K562 (cell line): Measurements from ENCODE around the gene EHMT2. TPM values are rescaled to one million over a fixed set of nuclear protein-coding genes. Genes with fewer than 3 reads are reported as not detected.

Source experiments
- EHMT2 ChIP-seq: fragments of 450-650 bp; IDR thresholded peaks from 2 replicates; pipeline ENCODE4 v1.6.1; 2018; ENCODE audit warnings: antibody characterized with exemption
- ETS2 ChIP-seq: IDR thresholded peaks from 2 replicates; pipeline ENCODE4 v1.6.1; 2016; ENCODE audit warnings: borderline replicate concordance, missing genetic modification characterization, mild to moderate bottlenecking, moderate library complexity, missing compliant biosample characterization; ENCODE audit not compliant: poor library complexity, severe bottlenecking
- JUN ChIP-seq, 2 experiments: sonication (generic) in 1 of 2; formaldehyde crosslinking in 1 of 2; IDR thresholded peaks; 2 replicates each; pipeline versions ENCODE4 v1.6.1 to v1.8.0; 2012 to 2022; ENCODE audit warnings: borderline replicate concordance in 2 of 2, mild to moderate bottlenecking in 2 of 2, improper control_type of control experiment in 1 of 2, low read depth in 1 of 2, low read length in 1 of 2, missing genetic modification reagents in 1 of 2
- KAT8 ChIP-seq: fragments of 450-650 bp; IDR thresholded peaks from 2 replicates; pipeline ENCODE4 v1.6.1; 2016; ENCODE audit warnings: low read depth, mild to moderate bottlenecking
- NFRKB ChIP-seq: fragments of 450-650 bp; IDR thresholded peaks from 2 replicates; pipeline ENCODE4 v1.6.1; 2016; ENCODE audit warnings: low read depth
- PML ChIP-seq: IDR thresholded peaks from 2 replicates; pipeline ENCODE4 v1.6.1; 2012; ENCODE audit warnings: low read length, inconsistent platforms
- RAD51 ChIP-seq: fragments of 450-650 bp; IDR thresholded peaks from 2 replicates; pipeline ENCODE4 v1.7.1; 2016; ENCODE audit warnings: low read depth, mild to moderate bottlenecking, borderline replicate concordance
- SIN3A ChIP-seq, 2 experiments: fragments of 150-350 bp in 1 of 2; IDR thresholded peaks; 2 replicates each; pipeline ENCODE4 v1.6.1; 2011 to 2016; ENCODE audit warnings: borderline replicate concordance in 2 of 2, low read depth in 2 of 2, low read length in 2 of 2, mild to moderate bottlenecking in 2 of 2, moderate library complexity in 2 of 2; ENCODE audit not compliant: control insufficient read depth in 1 of 2
- XRCC5 ChIP-seq: fragments of 200-400 bp; formaldehyde crosslinking; IDR thresholded peaks from 2 replicates; pipeline ENCODE4 v1.6.1; 2017; ENCODE audit warnings: low read depth, mild to moderate bottlenecking, low read length
- polyA plus RNA-seq, 8 experiments: library from polyadenylated mRNA; depleted of rRNA in 4 of 8; stranded (reverse) in 5 of 8; unstranded in 3 of 8; fragments of >200 nt; fragmentation: Nextera tagmentation in 2 of 8; fragmentation: Illumina TruSeq in 1 of 8; extraction: Ambion mirVana in 2 of 8; extraction: Trizol in 1 of 8; gene quantifications; 2 replicates each; pipeline versions ENCODE4 v1.2.1 to v1.2.3, GENCODE V29; 2011 to 2014; ENCODE audit warnings: inconsistent platforms in 1 of 8, missing spikeins in 1 of 8
- total RNA-seq, 7 experiments: library from RNA; depleted of rRNA in 6 of 7; stranded (reverse); fragments of >200 nt in 6 of 7; fragmentation: Illumina TruSeq in 2 of 7; extraction: Trizol in 2 of 7; gene quantifications; 2 replicates each; pipeline versions ENCODE4 v1.2.1 to v1.2.3, GENCODE V29; 2011 to 2021; ENCODE audit warnings: low replicate concordance in 1 of 7
- TF ChIP-seq, protein P1 (sequence below): fragments of 450-650 bp; IDR thresholded peaks from 2 replicates; pipeline ENCODE4 v1.6.1; 2017; ENCODE audit warnings: antibody characterized with exemption, mild to moderate bottlenecking
- TF ChIP-seq, protein P2 (sequence below): sonication (generic); formaldehyde crosslinking; IDR thresholded peaks from 2 replicates; pipeline ENCODE4 v1.8.0; 2023; ENCODE audit warnings: mild to moderate bottlenecking, missing genetic modification reagents
- TF ChIP-seq, protein P3 (sequence below), 2 experiments: fragments of 450-650 bp; conservative IDR thresholded peaks; 2 replicates each; pipeline ENCODE4 v1.6.1; 2017; ENCODE audit warnings: mild to moderate bottlenecking in 2 of 2, moderate library complexity in 2 of 2
- TF ChIP-seq, protein P4 (sequence below): fragments of 200-800 bp; sonication (Bioruptor generic); IDR thresholded peaks from 2 replicates; pipeline ENCODE4 v1.6.1; 2017; ENCODE audit warnings: missing genetic modification characterization, missing compliant biosample characterization

Gene EHMT2
- total and polyA plus RNA-seq, 9 of the 15 experiments (the other 6 are each of a cell fraction or from before 2014, with no cell fraction given): 2.1 to 63.8 (median 38.5) TPM

DNA sequence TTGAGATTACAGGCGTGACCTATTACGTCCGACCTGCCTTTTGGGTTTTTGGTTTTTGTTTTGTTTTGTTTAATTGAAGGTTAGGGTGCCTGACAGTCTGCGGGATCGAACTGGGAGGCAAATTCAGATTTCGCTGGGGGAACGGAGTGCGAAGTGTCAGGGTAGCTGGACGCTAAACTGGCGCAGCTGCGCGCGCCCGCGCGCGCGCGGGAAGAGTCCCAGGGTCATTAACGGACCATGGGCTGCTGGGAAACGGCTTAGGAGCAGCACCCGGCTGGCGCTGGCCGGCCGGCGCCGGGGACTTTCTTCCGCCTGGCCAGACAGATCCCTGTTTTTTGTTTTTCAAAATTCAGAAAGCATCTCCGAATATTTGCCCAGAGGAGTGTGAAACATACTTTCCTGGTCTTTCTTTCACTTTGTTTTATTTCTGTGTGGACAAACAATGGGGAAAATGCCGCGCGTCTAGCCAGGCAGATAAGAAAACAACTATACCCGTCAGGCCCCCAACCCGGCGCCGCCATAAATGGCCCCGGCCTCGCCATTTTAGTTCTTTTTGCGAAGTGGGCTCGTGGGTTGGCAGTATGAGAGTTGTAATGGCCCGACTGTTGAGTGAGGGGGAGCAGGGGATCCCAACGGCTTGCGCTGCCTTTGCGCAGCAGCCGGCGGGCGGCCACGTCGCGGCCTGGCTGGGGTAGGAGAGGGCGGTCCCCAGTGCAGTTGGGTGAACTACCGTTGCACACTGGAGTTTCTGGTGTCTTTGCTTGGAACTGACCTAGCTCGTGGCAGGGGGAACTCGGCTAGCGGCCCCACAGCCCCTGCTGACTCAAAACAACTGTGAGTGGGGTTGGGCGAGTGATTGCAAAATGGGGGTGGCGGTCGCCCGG, 62.9 kb downstream of the EHMT2 start (continued):
- TF ChIP-seq, protein P1, sequence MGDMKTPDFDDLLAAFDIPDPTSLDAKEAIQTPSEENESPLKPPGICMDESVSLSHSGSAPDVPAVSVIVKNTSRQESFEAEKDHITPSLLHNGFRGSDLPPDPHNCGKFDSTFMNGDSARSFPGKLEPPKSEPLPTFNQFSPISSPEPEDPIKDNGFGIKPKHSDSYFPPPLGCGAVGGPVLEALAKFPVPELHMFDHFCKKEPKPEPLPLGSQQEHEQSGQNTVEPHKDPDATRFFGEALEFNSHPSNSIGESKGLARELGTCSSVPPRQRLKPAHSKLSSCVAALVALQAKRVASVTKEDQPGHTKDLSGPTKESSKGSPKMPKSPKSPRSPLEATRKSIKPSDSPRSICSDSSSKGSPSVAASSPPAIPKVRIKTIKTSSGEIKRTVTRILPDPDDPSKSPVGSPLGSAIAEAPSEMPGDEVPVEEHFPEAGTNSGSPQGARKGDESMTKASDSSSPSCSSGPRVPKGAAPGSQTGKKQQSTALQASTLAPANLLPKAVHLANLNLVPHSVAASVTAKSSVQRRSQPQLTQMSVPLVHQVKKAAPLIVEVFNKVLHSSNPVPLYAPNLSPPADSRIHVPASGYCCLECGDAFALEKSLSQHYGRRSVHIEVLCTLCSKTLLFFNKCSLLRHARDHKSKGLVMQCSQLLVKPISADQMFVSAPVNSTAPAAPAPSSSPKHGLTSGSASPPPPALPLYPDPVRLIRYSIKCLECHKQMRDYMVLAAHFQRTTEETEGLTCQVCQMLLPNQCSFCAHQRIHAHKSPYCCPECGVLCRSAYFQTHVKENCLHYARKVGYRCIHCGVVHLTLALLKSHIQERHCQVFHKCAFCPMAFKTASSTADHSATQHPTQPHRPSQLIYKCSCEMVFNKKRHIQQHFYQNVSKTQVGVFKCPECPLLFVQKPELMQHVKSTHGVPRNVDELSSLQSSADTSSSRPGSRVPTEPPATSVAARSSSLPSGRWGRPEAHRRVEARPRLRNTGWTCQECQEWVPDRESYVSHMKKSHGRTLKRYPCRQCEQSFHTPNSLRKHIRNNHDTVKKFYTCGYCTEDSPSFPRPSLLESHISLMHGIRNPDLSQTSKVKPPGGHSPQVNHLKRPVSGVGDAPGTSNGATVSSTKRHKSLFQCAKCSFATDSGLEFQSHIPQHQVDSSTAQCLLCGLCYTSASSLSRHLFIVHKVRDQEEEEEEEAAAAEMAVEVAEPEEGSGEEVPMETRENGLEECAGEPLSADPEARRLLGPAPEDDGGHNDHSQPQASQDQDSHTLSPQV: no peak
- TF ChIP-seq, protein P2, sequence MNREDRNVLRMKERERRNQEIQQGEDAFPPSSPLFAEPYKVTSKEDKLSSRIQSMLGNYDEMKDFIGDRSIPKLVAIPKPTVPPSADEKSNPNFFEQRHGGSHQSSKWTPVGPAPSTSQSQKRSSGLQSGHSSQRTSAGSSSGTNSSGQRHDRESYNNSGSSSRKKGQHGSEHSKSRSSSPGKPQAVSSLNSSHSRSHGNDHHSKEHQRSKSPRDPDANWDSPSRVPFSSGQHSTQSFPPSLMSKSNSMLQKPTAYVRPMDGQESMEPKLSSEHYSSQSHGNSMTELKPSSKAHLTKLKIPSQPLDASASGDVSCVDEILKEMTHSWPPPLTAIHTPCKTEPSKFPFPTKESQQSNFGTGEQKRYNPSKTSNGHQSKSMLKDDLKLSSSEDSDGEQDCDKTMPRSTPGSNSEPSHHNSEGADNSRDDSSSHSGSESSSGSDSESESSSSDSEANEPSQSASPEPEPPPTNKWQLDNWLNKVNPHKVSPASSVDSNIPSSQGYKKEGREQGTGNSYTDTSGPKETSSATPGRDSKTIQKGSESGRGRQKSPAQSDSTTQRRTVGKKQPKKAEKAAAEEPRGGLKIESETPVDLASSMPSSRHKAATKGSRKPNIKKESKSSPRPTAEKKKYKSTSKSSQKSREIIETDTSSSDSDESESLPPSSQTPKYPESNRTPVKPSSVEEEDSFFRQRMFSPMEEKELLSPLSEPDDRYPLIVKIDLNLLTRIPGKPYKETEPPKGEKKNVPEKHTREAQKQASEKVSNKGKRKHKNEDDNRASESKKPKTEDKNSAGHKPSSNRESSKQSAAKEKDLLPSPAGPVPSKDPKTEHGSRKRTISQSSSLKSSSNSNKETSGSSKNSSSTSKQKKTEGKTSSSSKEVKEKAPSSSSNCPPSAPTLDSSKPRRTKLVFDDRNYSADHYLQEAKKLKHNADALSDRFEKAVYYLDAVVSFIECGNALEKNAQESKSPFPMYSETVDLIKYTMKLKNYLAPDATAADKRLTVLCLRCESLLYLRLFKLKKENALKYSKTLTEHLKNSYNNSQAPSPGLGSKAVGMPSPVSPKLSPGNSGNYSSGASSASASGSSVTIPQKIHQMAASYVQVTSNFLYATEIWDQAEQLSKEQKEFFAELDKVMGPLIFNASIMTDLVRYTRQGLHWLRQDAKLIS (CRISPR knock-in tag): peak; percentile 100
- peak; percentile 30 for TF ChIP-seq JUN (IDR thresholded peaks at IDR 0.05; ENCODE audit: borderline replicate concordance, low read depth, low read length)
- TF ChIP-seq JUN (CRISPR knock-in tag; IDR thresholded peaks at IDR 0.05; ENCODE audit: borderline replicate concordance): peak; percentile 84; the same call in 1 of the 2 replicates
- peak; percentile 61 for TF ChIP-seq EHMT2
- TF ChIP-seq PML: peak; percentile 96
- peak; percentile 84; the same call in 1 of the 2 replicates for TF ChIP-seq XRCC5
- TF ChIP-seq KAT8: peak; percentile 81
- TF ChIP-seq NFRKB: peak; percentile 97
- TF ChIP-seq, protein P3, sequence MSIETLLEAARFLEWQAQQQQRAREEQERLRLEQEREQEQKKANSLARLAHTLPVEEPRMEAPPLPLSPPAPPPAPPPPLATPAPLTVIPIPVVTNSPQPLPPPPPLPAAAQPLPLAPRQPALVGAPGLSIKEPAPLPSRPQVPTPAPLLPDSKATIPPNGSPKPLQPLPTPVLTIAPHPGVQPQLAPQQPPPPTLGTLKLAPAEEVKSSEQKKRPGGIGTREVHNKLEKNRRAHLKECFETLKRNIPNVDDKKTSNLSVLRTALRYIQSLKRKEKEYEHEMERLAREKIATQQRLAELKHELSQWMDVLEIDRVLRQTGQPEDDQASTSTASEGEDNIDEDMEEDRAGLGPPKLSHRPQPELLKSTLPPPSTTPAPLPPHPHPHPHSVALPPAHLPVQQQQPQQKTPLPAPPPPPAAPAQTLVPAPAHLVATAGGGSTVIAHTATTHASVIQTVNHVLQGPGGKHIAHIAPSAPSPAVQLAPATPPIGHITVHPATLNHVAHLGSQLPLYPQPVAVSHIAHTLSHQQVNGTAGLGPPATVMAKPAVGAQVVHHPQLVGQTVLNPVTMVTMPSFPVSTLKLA (conservative IDR thresholded peaks at IDR 0.05): no peak
- no peak for TF ChIP-seq ETS2 (tag)
- TF ChIP-seq SIN3A (IDR thresholded peaks at IDR 0.05; ENCODE audit: borderline replicate concordance in 2 of 2, control insufficient read depth in 1 of 2, low read depth in 2 of 2, low read length in 2 of 2): peak; percentile 87 to 96
- 0 out of 2 replicates have a peak, but pooled peaks have one; percentile 12 for TF ChIP-seq RAD51
- TF ChIP-seq, protein P4, sequence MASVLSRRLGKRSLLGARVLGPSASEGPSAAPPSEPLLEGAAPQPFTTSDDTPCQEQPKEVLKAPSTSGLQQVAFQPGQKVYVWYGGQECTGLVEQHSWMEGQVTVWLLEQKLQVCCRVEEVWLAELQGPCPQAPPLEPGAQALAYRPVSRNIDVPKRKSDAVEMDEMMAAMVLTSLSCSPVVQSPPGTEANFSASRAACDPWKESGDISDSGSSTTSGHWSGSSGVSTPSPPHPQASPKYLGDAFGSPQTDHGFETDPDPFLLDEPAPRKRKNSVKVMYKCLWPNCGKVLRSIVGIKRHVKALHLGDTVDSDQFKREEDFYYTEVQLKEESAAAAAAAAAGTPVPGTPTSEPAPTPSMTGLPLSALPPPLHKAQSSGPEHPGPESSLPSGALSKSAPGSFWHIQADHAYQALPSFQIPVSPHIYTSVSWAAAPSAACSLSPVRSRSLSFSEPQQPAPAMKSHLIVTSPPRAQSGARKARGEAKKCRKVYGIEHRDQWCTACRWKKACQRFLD (CRISPR knock-in tag): no peak
